SK-N-MC (cell line): ENCODE data around the gene KCNJ4.

Experiments used
- DNase-seq: peaks from one replicate; pipeline ENCODE4 v3.0.0-alpha.2; 2011; ENCODE audit warnings: low read depth, low spot score
- H3K27ac ChIP-seq: fragments of 200-600 bp; sonication (generic); 2 replicates; pipeline ENCODE4 v1.5.1; 2016; ENCODE audit warnings: mixed run types
- H3K36me3 ChIP-seq: fragments of 200-600 bp; sonication (generic); 2 replicates; pipeline ENCODE4 v1.6.1; 2017; ENCODE audit warnings: antibody characterized with exemption, low read length, mixed read lengths; ENCODE audit not compliant: insufficient read depth
- H3K4me3 ChIP-seq: fragments of 200-600 bp; sonication (generic); 2 replicates; pipeline ENCODE4 v1.5.1; 2016
- H3K9ac ChIP-seq: fragments of 200-600 bp; sonication (generic); 2 replicates; pipeline ENCODE4 v1.8.0; 2017; ENCODE audit warnings: mixed run types, mixed read lengths; ENCODE audit not compliant: insufficient read length
- H3K9me3 ChIP-seq: fragments of 200-600 bp; sonication (generic); 2 replicates; pipeline ENCODE4 v1.6.1; 2017; ENCODE audit warnings: low read depth, mild to moderate bottlenecking, antibody characterized with exemption, low read length, moderate library complexity, mixed read lengths
- EZH2 ChIP-seq: fragments of 200-600 bp; sonication (generic); IDR thresholded peaks from one replicate; pipeline ENCODE4 v1.6.1; 2017; ENCODE audit warnings: antibody characterized with exemption
- FOXP2 ChIP-seq: optimal IDR thresholded peaks from 2 replicates; pipeline ENCODE3; 2011; ENCODE audit warnings: mild to moderate bottlenecking, moderate library complexity; ENCODE audit not compliant: insufficient read depth; ENCODE audit errors: extremely low read length, control extremely low read depth
- POLR2AphosphoS5 ChIP-seq: IDR thresholded peaks from 2 replicates; pipeline ENCODE4 v1.6.1; 2012; ENCODE audit warnings: mild to moderate bottlenecking, low read depth, low read length, borderline replicate concordance

The KCNJ4 gene

DNA sequence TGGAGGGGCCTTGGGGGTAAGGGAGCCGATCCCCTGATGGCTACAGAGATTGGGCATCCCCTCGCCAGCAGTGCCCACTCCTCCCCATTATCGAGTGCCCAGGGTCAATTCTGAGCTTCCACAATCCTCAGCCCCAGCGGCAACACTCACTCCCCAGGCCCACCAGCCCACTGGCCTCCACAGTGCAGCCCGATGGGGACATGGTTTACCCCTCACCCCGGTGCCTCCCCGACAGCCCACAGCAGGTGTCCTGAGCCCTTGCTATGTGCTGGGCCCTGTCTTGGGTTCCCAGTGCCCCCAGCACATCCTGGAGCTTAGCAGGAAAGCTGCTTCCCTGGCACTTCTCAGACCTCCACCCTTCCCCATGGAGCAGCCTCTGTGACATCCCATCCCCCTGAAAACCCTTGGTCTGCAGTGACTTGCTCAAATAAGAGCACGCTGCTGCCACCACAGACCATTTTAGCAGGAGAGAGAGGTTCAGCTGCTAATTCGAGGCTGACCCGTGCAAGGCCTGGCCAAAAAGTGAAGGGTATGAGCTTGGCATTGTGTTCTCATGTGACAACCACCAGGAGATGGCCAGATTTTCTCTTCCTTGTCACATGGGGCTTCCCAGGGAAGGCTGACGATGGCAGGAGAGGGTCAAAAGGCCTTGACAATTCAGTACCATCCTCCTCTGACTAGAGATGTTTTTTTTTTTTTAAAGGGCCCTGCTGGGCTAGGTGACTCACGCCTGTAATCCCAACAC, 23.6 kb downstream of the KCNJ4 start:
- H3K9ac ChIP-seq, result no peak overlapping the region
- no peaks in the 10 kb centered on the region for H3K9me3 ChIP-seq
- no peak overlapping the region for H3K4me3 ChIP-seq
- no peaks in the 10 kb centered on the region for H3K36me3 ChIP-seq
- TF ChIP-seq FOXP2, result no peak
- TF ChIP-seq EZH2, result no peak
- no peak for TF ChIP-seq POLR2AphosphoS5
- no peak for DNase-seq
- no peak overlapping the region for H3K27ac ChIP-seq

DNA sequence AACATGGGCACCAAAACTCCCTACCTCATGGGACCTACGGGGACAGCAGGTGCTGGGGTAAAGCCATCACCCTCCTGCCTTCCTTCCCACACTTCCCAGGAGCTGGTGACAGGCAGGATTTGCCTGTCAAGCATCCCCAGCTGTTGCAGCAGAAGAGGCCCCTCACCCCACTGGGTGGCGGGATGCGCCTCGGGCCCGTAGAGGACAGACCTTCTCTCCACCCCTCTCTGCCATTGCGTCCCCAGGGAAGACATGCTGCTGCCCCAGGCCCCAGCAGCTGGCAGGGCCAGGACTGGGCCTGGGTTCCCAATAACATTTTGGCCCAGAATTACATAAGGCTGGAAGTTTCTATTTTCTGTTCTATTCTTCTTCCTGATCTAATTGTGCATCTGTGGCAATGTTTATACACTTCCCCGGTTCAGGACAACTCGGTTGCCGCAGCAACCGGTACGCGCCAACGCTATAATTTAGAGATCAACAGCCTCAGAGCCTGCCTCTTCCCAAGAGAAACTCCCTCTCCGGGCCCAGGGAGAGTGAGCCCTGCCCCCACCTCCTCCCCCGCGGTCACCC, 25.4 kb downstream of the KCNJ4 start:
- no peak overlapping the region for H3K4me3 ChIP-seq
- TF ChIP-seq FOXP2, result no peak
- TF ChIP-seq EZH2, result no peak
- no peak for TF ChIP-seq POLR2AphosphoS5
- H3K36me3 ChIP-seq, result no peaks in the 10 kb centered on the region
- DNase-seq, result no peak
- H3K9me3 ChIP-seq, result no peaks in the 10 kb centered on the region
- no peak overlapping the region for H3K27ac ChIP-seq
- H3K9ac ChIP-seq, result no peak overlapping the region

DNA sequence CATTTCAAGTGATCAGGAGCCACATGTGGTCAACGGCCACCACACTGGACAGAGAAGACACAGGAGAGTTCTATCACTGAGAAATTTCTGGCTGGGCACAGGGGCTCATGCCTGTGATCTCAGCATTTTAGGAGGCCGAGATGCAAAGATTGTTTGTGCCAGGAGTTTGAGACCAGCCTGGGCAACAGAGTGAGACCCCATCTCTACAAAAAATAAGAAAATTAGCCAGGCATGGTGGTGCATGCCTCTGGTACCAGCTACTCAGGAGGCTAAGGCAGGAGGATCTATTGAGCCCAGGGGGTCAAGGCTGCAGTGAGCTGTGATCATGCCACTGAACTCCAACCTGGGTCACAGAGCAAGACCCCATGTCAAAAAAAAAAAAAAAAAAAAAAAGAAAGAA, 26.3 kb downstream of the KCNJ4 start:
- no peak overlapping the region for H3K4me3 ChIP-seq
- no peak for DNase-seq
- no peak overlapping the region for H3K9ac ChIP-seq
- no peak for TF ChIP-seq POLR2AphosphoS5
- no peak for TF ChIP-seq FOXP2
- TF ChIP-seq EZH2, result no peak
- no peaks in the 10 kb centered on the region for H3K36me3 ChIP-seq
- no peaks in the 10 kb centered on the region for H3K9me3 ChIP-seq
- H3K27ac ChIP-seq, result no peak overlapping the region

DNA sequence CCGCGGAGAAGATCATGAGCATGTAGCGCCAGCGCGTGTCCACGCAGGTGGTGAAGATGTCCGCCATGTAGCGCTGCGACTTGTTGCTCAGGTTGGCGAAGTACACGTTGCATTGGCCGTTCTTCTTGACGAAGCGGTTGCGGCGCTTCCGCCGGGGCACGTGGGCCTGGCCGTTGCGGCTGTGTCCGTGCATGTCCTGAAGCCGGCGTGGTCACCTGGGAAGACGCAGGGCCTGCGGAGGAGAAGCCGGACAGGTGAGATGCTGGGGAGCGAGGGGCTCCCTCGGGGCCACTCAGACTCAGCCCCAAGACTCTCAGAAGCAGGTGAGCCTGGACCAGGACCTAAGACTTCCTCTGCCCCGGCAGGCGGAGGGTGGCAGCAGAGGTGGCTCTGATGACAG, 27.1 kb downstream of the KCNJ4 start:
- DNase-seq, result no peak
- H3K4me3 ChIP-seq, result no peak overlapping the region
- no peak overlapping the region for H3K27ac ChIP-seq
- no peaks in the 10 kb centered on the region for H3K9me3 ChIP-seq
- TF ChIP-seq EZH2, result no peak
- TF ChIP-seq FOXP2, result no peak
- no peak for TF ChIP-seq POLR2AphosphoS5
- H3K9ac ChIP-seq, result no peak overlapping the region
- no peaks in the 10 kb centered on the region for H3K36me3 ChIP-seq

DNA sequence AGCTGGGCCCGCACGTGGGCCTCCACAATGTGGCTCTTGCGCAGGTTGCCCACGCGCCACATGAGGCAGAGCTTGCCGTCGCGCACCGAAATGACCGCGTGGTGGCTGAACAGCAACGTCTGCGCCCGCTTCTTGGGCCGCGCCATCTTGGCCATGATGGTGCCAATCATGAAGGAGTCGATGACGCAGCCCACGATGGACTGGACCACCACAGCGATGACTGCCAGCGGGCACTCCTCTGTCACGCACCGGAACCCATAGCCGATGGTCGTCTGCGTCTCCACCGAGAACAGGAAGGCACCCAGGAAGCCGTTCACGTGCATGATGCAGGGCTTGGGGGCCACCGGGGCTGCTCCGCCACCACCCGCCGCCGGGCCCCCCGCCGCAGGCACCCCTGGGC, 27.5 kb downstream of the KCNJ4 start:
- no peaks in the 10 kb centered on the region for H3K36me3 ChIP-seq
- TF ChIP-seq FOXP2 (no peak), EZH2 (no peak), POLR2AphosphoS5 (no peak)
- no peak overlapping the region for H3K4me3 ChIP-seq
- no peak overlapping the region for H3K9ac ChIP-seq
- H3K9me3 ChIP-seq, result no peaks in the 10 kb centered on the region
- no peak for DNase-seq
- no peak overlapping the region for H3K27ac ChIP-seq

DNA sequence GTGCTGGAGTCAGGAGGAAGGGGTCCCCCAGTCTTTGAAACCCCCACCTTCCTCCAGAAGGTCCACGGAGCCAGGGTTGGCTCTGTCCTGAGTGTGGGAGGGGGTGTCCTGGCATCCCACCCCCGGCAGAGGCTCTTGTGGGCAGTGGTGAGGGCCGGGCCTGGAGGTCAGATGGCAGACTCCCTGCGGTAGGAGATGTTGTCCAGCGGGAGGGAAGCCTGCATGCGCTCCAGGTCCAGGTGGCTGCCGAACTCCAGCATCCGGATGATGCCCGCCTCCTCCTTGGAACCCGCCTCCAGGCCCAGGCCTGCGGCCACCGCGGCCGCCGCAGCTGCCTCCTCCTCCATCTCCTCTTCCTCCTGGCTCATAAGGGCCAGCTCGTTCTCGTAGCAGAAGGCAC, 28.4 kb downstream of the KCNJ4 start:
- Histone ChIP-seq H3K9me3 (no peaks in the 10 kb centered on the region), H3K4me3 (no peak overlapping the region), H3K9ac (no peak overlapping the region), H3K27ac (no peak overlapping the region), H3K36me3 (no peaks in the 10 kb centered on the region)
- TF ChIP-seq POLR2AphosphoS5 (no peak), FOXP2 (no peak), EZH2 (no peak)
- no peak for DNase-seq

DNA sequence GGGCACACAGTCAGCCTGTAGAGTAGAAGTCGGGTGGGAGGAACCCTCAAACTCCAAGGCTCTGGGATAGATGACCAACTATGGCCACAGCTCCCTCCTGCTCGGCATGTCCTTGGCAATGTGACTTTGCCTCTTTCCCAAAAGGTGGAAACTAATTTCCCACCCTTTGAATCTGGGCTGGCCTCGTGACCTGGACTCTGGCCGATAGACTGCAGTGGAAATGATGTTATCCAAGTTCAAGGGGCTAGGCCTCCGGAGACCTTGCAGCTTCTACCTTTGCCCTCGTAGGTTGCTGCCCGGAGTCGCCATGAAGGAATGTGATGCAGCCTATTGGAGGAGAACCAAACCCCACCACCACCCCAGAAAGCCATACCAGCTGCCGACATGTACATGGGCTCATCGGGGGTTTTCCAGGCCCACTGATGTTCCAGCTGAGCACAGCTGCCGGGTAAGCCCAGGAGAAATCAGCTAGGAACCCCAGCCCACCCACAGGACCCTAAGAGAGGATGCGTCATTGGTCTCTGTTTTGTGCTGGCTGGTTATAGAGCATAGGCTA, 30.4 kb downstream of the KCNJ4 start:
- TF ChIP-seq POLR2AphosphoS5 (no peak), EZH2 (no peak), FOXP2 (no peak)
- no peak overlapping the region for H3K4me3 ChIP-seq
- no peaks in the 10 kb centered on the region for H3K36me3 ChIP-seq
- no peaks in the 10 kb centered on the region for H3K9me3 ChIP-seq
- no peak overlapping the region for H3K27ac ChIP-seq
- H3K9ac ChIP-seq, result no peak overlapping the region
- DNase-seq, result no peak

DNA sequence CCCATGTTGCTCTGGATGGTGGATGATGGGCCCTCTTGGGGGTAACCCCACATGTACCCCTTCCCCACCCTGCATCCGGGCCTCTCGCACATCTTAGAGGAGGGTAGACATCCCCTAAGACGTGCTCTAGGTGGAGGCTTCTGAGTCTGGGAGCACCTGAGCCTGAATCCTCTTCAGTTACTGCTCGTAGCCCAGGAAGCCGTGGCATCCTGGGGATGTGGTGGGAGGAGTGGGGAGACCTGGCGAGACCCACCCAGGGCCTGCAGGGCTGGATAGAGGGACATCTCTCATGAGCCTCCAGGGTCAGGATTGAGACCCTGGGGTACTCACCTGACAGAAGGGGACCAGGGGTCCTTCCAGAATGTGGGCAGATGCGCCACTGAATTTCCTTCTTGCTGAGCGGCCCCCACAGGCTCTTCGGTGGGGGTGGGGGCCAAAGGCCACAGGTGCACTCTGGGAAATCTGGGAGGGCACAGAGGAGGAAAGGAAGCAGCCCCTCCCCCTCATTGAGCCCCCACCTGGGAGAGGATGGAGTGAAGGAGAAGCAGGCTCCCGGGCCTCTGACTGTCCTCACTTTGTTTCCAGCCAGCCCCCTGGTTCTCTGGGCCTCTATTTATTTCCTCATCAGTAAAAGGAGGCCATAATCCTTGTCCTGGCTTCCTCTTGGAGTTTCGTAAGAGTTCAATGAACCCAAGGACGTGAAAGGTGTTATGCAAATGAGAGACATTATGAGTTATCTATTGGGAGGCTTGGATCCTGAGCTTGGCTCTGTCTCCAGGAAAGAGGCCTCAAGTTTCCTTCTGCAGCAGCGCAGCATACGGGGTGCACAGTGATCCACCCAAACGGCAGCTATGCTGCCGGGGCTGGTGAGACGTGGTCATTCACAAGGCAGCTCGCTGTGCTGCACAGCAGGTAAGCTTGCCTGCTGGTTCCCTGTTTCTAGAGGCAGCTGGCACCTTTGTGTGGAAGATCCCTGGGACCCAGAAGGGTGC, 31.2 kb downstream of the KCNJ4 start:
- Histone ChIP-seq H3K9me3 (no peaks in the 10 kb centered on the region), H3K27ac (no peak overlapping the region), H3K4me3 (no peak overlapping the region), H3K36me3 (no peaks in the 10 kb centered on the region), H3K9ac (no peak overlapping the region)
- TF ChIP-seq FOXP2 (no peak), EZH2 (no peak), POLR2AphosphoS5 (no peak)
- no peak for DNase-seq
